Thoracic aorta (tissue), 2 donors: ENCODE data around the gene LYPD4. TPM values are rescaled to one million over a fixed set of nuclear protein-coding genes. Genes with fewer than 3 reads are reported as not detected.
A peak's percentile ranks its signal among the peaks of the same experiment; 100 is the strongest.

Experiments
- ATAC-seq: fragments of 150-250 bp; one replicate; pipeline ENCODE4 v1.8.0; 2017; ENCODE audit warnings: low read depth; ENCODE audit not compliant: insufficient number of reproducible peaks, low FRiP score
- DNase-seq: peaks from one replicate; pipeline ENCODE4 v3.0.0-alpha.2; 2020; ENCODE audit warnings: low spot score
- H3K27ac ChIP-seq, 2 donors: fragments of 200-600 bp; sonication (generic); 1 replicate in 1 of 2; 2 replicates in 1 of 2; pipeline ENCODE4 v1.5.1; 2016; ENCODE audit warnings: mild to moderate bottlenecking in 2 of 2, moderate library complexity in 2 of 2
- H3K27me3 ChIP-seq: fragments of 200-600 bp; sonication (generic); replicated peaks from 2 replicates; pipeline ENCODE4 v1.6.0; 2016; ENCODE audit warnings: mild to moderate bottlenecking; ENCODE audit not compliant: insufficient read depth
- H3K36me3 ChIP-seq: fragments of 200-600 bp; sonication (generic); one replicate; pipeline ENCODE4 v1.5.1; 2016
- H3K4me1 ChIP-seq, 2 donors: fragments of 200-600 bp; sonication (generic); 1 replicate in 1 of 2; 2 replicates in 1 of 2; pipeline versions ENCODE4 v1.5.1 to v1.6.0; 2016; ENCODE audit warnings: low read depth in 2 of 2, mild to moderate bottlenecking in 1 of 2; ENCODE audit not compliant: control insufficient read depth in 1 of 2
- H3K4me3 ChIP-seq: fragments of 200-600 bp; sonication (generic); 2 replicates; pipeline ENCODE4 v1.5.1; 2016; ENCODE audit warnings: mild to moderate bottlenecking
- H3K9me3 ChIP-seq: fragments of 200-600 bp; sonication (generic); 2 replicates; pipeline ENCODE4 v1.5.1; 2016
- total RNA-seq, 2 donors: library from RNA; depleted of rRNA; stranded (reverse); fragments of >200 nt; gene quantifications; one replicate each; pipeline versions ENCODE4 v1.1.0 to v1.2.3, GENCODE V29; 2016
- TF ChIP-seq, protein P1 (sequence below): fragments of 200-600 bp; sonication (generic); IDR thresholded peaks from one replicate; pipeline ENCODE4 v1.5.1; 2019; ENCODE audit warnings: antibody characterized with exemption

LYPD4 gene
- total RNA-seq, 2 donors from 2014 or later: not detected

- no peak for ATAC-seq
- peaks cover 22 to 30% of the 10 kb centered on the region in 2 donors for H3K4me1 ChIP-seq
- H3K9me3 ChIP-seq: no peaks in the 10 kb centered on the region
- peak overlapping the region; percentile 23 for H3K4me3 ChIP-seq
- no peak overlapping the region for H3K27ac ChIP-seq
- TF ChIP-seq, protein P1, sequence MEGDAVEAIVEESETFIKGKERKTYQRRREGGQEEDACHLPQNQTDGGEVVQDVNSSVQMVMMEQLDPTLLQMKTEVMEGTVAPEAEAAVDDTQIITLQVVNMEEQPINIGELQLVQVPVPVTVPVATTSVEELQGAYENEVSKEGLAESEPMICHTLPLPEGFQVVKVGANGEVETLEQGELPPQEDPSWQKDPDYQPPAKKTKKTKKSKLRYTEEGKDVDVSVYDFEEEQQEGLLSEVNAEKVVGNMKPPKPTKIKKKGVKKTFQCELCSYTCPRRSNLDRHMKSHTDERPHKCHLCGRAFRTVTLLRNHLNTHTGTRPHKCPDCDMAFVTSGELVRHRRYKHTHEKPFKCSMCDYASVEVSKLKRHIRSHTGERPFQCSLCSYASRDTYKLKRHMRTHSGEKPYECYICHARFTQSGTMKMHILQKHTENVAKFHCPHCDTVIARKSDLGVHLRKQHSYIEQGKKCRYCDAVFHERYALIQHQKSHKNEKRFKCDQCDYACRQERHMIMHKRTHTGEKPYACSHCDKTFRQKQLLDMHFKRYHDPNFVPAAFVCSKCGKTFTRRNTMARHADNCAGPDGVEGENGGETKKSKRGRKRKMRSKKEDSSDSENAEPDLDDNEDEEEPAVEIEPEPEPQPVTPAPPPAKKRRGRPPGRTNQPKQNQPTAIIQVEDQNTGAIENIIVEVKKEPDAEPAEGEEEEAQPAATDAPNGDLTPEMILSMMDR: no peak
- DNase-seq: no peak
- peaks cover 37% of the 10 kb centered on the region for H3K36me3 ChIP-seq
- H3K27me3 ChIP-seq: no peaks in the 10 kb centered on the region
These were observed 17.4 kb upstream of the LYPD4 start for GRCh38 chr19:41861846-41862245.

GRCh38 chr19:41861116-41861768 lies 16.8 kb upstream of the LYPD4 start:
- TF ChIP-seq, protein P1: no peak
- peaks cover 22 to 30% of the 10 kb centered on the region in 2 donors for H3K4me1 ChIP-seq
- H3K4me3 ChIP-seq: peak overlapping the region; percentile 96
- H3K27me3 ChIP-seq: no peaks in the 10 kb centered on the region
- ATAC-seq (no peak), DNase-seq (no peak)
- H3K27ac ChIP-seq: peak overlapping the region; percentile 95
- H3K9me3 ChIP-seq: no peaks in the 10 kb centered on the region
- peaks cover 37% of the 10 kb centered on the region for H3K36me3 ChIP-seq

GRCh38 chr19:41860419-41861115 lies 16.1 kb upstream of the LYPD4 start:
- ATAC-seq: no peak
- Histone ChIP-seq H3K36me3 (peaks cover 36% of the 10 kb centered on the region), H3K27me3 (no peaks in the 10 kb centered on the region), H3K4me1 (peaks cover 22 to 30% of the 10 kb centered on the region in 2 donors), H3K4me3 (peak overlapping the region; percentile 96), H3K9me3 (no peaks in the 10 kb centered on the region), H3K27ac (peak overlapping the region; percentile 95)
- TF ChIP-seq, protein P1: no peak
- DNase-seq: no peak

DNA sequence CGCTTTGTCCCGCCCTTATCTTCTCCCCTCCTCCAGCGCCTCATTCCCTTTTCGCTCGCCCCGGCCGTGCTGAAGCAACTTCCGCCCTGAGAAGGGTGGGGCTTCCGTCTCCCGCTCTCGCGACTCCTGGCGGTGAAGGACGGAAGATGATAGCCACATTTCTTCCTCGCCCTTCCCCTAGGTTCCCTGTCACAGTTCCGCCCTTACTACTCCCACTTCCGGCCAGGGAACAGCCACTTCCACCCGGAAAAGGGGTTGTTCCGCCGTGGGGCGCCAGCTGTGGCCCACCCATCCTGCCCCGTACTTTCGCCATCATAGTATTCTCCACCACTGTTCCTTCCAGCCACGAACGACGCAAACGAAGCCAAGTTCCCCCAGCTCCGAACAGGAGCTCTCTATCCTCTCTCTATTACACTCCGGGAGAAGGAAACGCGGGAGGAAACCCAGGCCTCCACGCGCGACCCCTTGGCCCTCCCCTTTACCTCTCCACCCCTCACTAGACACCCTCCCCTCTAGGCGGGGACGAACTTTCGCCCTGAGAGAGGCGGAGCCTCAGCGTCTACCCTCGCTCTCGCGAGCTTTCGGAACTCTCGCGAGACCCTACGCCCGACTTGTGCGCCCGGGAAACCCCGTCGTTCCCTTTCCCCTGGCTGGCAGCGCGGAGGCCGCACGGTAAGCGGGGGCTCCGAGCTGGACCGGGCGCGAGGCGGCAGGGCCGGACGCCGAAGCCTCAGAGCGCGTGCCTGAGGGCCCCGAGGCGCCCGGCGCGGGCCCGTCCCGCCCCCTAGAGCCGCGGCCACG lies 15.3 kb upstream of the LYPD4 start, which contains the start of gene RPS19:
TSS of gene RPS19 (plus strand) at position 638 of the 801 bp plus-strand sequence. CDS start 520 bp downstream, outside the sequence.
- peak; percentile 89 for DNase-seq

More for the DNA sequence above, 15.3 kb upstream of the LYPD4 start, which contains the start of gene RPS19:
- Histone ChIP-seq H3K27ac (peak within 1 kb of the TSS; percentile 95), H3K9me3 (no peaks in the 10 kb centered on the region), H3K36me3 (peaks cover 29% of the 10 kb centered on the region), H3K4me1 (peaks cover 22 to 30% of the 10 kb centered on the region in 2 donors), H3K27me3 (no peaks in the 10 kb centered on the region), H3K4me3 (peak within 1 kb of the TSS; percentile 96)
- TF ChIP-seq, protein P1: peak; percentile 78
- peak; percentile 98 for ATAC-seq
